SIG-M5 treated with dmso at 0.1 percent for 504 hours (cell line): ENCODE data around the gene PDE9A.

Experiments used
- DNase-seq: peaks from one replicate; lab custom pipeline; 2025; ENCODE audit not compliant: unreplicated experiment; lab: John Stamatoyannopoulos, UW

PDE9A gene

GRCh38 chr21:42734323-42734971 is 81.0 kb downstream of the PDE9A start:
- DNase-seq = peak; percentile 72

- DNase-seq = no peak
Observed at GRCh38 chr21:42735061-42735460, 81.6 kb downstream of the PDE9A start.

DNA sequence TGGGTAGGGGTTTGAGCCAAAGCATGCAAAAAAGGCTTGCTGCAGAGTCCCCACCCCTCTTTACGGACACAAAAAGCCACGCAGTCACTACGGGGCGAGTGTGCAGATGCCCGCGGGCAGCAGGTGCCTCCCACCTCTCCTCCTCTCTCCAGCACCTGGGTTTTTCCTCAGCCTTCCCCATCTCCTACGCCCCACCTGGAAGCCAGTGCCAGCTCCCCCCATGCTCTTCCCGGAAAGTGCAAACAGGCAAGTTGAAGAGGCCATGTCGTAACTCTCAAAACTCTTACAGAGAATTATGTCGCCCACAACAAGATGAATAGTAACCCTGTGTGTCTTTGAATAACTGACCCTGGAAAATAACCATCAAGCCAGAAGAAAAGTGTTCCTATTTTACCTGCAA is 82.5 kb downstream of the PDE9A start:
- no peak for DNase-seq

DNA sequence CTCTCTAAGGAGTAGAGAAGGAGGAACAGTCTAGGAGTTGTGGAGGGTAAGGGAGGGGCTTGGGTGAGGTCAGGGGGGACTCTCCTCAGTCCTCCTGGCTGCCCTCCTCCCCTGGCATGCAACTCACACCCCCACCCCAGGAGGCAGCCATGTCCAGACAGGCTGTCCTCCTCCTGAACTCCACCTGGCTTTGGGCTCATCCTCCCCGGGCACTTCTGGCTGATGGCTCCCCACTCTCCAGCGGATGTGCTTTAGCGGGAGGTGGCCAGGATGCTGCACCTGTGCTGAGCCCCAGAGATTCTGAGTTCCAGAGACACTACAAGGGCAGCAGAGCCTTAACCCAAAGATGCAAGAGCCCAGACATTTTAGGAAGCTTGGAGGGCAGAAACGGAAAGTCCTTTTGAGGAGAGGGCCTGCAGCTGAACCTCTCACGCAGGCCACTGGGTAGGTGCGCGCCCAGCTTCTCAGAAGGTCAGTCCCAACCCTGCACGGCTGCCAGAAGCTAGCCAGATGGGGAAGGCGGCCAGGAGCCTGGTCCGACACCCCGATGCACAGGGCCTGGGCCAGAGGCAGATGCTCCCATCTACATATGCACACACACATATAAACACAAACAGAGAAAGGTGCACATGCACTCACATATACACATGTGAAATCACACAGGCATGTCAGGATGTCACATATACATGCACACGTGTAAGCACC is 83.4 kb downstream of the PDE9A start:
- DNase-seq = no peak

DNA sequence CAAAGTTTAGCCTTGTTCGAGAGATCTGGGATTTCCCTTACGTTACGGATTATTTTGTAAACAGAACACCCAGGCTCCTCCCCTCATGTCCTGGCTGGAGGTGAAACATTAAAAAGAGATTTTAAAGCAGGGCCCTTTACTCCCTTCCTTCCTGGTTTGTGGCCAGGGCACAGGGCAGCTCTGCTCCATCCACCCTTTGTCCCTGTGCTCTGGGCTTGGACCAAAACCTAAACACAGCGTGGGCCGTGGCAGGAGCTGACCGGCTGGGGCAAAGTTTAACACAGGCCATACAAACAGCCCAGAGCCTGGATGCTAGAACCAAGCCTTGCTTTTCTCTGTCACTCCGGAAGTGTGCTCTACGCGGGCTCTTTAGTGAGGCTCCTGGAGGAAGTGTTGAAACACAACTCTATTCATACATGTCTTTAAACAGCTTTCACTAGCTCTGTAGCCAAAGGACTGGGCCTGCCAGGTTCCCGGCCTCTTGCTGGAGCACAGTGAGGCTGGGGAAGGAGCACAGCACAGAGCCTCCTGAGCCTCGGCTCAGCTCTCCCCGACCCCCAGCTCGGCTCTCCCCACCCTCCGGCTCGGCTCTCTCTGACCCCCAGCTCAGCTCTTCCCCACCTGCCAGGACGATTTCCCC is 84.7 kb downstream of the PDE9A start:
- DNase-seq = peak; percentile 81

GRCh38 chr21:42739061-42739931 is 85.9 kb downstream of the PDE9A start:
- DNase-seq = no peak

DNA sequence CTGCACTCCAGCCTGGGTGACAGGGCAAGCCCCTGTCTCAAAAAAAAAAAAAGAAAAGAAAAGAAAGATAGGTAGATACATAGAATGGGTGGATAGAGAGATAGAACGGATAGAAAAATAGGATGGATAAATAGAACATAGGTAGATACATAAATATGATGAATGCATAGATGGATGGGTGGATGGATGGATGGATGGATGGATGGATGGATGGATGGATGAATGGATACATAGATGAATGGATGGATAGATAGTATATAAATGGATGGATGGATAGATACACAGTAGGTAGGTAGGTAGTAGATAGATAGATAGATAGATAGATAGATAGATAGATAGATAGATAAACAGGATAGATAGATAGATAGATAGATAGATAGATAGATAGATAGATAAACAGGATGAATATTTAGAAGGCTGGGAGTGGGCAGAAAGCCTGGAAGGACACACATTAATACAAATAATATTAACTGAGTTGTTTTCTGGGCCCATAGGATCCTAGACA is 87.0 kb downstream of the PDE9A start:
- DNase-seq = no peak

GRCh38 chr21:42741066-42741465 is 87.6 kb downstream of the PDE9A start:
- DNase-seq = no peak

GRCh38 chr21:42744520-42745445 is 91.4 kb downstream of the PDE9A start:
- DNase-seq = no peak

- DNase-seq = no peak
Observed at GRCh38 chr21:42745511-42746239, 92.3 kb downstream of the PDE9A start.

DNA sequence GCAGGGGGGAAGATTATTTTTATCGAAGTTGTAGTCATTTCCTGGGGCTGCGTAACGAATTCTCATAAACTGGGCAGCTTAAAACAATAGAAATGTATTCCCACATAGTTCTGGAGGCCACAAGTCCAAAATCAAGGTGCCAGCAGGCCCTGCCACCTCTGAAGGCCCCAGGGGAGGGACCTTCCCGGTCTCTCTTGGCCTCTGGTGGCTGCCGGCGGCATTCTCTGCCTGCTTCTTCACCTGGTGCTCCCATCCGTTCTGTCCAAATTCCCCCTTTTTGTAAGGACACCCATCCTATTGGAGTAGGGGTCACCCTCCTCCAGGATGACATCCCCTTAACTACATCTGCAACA is 92.8 kb downstream of the PDE9A start:
- DNase-seq = peak; percentile 48

DNA sequence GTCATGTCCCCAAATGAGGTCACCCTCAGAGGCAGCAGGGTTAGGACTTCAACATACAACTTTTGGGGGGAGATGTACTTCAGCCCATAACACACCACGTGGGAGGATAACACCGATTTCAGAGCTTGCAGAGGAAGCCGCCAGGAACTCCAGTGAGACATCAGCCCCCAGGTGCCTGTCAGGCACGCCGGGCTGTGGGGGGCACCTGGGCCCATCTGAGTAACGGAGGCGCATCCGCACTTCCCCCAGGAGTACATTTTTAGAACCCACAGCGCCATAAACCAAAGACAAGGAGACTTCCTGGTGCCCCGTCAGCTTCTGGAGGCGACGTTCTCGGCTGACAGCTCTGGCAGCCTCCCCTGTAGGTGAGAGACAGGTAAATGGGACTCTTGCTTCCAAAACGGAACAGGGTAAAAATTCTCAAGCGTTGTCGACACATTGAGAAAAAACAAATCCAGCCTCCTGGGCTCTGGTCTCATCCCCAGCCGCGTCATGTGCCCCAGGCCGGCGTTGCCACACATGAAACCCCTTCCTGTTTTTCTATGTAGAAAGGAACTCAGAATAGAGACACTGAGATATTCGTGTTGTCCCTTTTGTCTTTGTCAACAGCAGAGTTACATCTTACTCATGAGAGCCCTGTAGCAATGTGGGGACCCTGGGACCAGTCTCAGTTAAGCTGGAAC is 93.3 kb downstream of the PDE9A start:
- peak; percentile 90 for DNase-seq

GRCh38 chr21:42747276-42747701 is 93.9 kb downstream of the PDE9A start:
- no peak for DNase-seq

- DNase-seq = no peak
Observed at GRCh38 chr21:42747746-42748351, 94.4 kb downstream of the PDE9A start.

DNA sequence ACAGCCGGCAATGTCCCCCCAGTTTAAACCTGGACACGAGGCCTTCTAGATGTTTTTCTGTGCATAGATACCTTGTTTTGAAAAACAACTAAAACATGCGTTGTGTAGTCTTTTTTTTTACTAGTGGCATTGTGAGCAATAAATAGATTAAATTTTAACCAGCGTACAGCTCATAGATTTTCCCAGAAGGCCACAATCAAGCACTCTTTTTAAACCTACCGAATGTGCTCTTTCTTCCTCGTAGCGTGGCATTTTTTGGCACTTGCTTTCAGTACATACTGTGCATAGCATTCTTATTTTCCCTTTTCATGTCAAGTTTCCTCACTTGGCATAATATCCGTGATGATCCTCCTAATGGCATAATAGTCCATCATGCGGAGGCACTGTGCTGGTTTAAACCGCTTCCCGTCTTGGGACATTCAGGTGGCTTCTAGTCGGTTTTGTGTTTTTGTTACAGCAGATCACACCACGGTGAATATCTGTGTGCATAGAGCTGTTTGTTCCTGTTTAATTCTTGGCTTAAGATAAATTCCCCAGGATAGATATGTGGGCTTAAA is 95.3 kb downstream of the PDE9A start:
- no peak for DNase-seq

- DNase-seq = no peak
Observed at GRCh38 chr21:42750737-42751530, 97.5 kb downstream of the PDE9A start.

GRCh38 chr21:42751866-42752265 is 98.4 kb downstream of the PDE9A start:
- DNase-seq = no peak
